NT2/D1 (cell line): ENCODE measurements around the gene SLFN5.

Experiments used
- SUZ12 ChIP-seq: IDR thresholded peaks from 2 replicates; pipeline ENCODE4 v1.6.1; 2011; ENCODE audit not compliant: insufficient read length, insufficient read depth; ENCODE audit errors: extremely low read depth
- YY1 ChIP-seq: IDR thresholded peaks from 2 replicates; pipeline ENCODE4 v1.6.1; 2011; ENCODE audit not compliant: insufficient read length, insufficient read depth

DNA sequence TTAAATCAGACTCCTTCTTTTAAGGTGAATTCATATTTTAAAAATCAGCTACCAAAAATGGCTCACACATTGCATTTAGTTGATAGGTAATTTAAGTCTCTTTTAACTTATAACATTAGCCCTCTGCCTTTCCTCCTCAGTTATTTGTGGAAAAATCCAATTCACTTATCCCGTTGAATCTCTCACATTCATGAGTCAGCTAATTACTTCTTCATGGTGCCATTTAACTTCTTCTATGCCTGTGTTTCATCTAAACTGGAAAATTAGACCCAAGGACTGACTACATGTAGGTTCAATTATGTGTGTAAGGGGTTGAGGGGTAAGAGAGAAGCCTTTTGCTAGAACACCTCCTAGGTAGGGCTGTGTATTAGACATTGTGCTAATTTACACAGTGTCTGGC lies 18.4 kb upstream of the SLFN5 start:
- TF ChIP-seq YY1 (no peak), SUZ12 (no peak)
